GM15510 (cell line): Measurements from ENCODE around the gene KL.

Experiments
- POLR2A ChIP-seq: IDR thresholded peaks from 3 replicates; pipeline ENCODE4 v1.6.1; 2011; ENCODE audit warnings: borderline replicate concordance; ENCODE audit not compliant: insufficient read length; ENCODE audit errors: extremely low read depth

KL gene

DNA sequence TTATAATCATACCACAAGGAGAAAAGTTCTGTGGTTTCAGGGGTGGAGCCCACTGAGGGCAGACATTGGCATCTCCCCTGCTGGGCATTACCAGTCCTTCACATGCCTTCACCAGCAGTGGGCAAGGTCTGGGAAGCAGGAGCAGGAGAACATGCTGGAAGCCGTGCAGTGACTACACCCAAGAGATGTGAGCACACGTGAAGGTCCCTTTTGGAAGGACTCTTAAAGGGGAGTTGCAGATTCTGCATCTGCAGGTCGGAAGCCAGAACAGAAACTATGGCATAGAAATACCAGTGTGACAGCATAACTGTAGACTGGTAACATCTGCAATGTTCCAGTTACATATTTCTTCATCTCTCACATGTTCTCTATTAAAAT lies 26.9 kb upstream of the KL start:
- no peak for TF ChIP-seq POLR2A

DNA sequence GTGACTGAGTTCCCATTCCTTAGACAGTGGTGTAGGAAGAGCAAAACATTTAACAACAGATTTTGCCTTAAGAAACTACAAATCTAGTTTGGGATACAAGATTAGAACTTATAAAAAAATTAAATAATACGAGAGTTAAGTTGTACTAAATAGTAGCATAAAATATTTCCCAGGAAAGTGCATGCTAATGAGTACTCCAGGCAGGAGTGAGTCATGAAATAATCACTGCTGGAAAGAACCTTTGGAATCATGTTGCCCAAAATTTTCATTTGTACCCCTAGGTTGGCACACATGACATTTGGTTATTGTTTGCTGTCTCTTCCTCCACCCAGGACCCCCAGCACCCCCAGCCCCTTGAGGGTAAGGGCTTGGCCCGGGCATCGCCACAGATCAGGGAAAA lies 26.3 kb upstream of the KL start:
- no peak for TF ChIP-seq POLR2A

DNA sequence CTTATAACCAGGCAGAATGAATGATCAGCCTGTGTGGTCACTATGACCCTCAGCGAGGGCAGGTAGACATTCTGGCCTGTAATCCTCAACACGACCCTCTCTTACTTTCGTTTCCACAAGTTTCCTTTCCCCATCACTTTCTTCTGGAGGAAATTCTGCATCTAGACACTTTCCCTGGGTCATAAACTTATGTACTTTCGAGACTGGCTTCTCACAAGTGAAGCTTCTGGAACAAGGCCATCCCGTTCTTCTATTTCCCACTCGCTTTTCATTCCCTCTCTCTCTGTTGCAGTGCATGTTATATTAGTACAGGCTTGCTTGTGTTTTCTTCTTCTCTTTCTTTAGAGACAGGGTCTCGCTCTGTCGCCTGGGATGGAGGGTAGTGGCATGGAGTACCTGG lies 23.1 kb upstream of the KL start:
- no peak for TF ChIP-seq POLR2A

DNA sequence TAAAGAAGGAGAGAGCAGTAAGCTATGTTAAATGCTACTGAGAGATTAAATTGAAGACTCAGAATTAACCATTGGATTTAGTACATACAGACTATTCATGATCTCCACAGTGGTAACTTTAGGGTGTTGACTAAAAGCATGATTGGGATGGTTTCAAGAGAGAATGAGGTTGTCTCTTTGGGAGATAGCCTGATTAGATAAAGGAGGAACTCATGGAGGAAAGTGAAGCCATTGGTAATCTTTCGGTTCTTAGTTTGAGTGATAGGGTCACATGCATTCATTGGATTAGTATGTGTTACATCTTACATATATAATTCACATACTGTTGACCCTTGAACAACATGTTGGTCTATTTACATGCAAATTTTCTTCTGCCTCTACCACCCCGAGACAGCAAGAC lies 18.8 kb upstream of the KL start:
- TF ChIP-seq POLR2A: no peak

DNA sequence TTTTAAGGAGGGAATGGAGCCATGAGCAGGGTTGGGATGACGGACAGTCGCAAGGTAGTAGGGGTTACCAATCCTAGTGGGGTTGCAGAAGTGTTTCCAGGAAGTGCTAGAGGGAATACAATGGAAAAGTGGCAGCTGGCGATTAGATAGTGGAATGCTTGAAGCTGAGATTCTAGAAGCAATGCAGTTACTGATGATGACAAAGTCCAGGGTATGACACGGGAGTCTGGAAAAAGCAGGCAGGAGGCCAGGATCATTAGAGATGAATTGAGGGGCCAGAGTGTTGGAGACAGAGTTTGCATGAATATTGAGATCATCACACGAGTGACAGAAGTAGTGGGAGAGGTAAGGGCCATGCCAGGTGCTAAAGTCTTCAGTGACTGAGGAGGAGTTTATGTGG lies 17.3 kb upstream of the KL start:
- TF ChIP-seq POLR2A: no peak

DNA sequence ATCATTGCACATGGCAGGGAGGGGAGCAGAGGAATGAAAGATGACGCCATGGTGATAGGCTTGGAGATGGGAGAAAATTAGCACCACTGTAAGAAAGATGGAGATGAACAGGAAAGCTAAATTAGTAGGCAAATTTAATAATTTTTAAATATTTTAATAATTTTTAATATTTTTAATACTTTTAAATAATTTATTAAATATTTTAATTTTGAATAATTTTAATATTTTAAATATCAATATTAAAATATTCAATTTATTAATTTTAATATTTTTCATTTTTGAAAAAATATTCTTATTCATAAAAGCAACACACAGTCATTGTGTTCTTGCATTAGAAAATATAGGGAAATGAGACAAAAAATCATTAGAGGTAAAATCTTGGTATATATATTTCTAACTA lies 15.9 kb upstream of the KL start:
- no peak for TF ChIP-seq POLR2A

DNA sequence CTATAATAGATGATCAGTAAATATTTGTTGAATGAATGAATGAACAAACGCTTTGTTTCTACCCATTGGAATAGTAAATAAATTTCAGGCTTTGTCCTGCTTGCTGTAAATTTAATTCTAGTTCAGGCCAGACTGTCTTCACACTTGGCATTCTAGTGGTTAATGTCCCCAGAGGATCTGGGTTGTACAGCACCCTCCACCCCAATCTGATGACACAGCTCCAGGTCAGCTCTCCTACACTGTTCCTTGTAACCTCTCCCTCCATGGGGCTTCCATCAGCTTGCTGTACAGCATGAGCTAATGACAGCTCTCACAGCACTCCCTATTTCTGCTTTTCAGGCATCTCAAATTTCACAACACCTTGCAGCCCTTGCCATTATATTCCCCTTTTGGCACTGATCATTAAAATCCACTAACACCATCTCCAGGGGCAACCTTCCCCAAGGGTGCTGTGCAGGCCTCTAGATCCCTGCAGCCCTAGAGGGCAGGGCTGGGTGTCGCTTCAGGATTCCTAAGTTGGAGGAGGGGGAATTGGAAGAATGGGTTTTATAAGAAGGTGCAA lies 12.7 kb upstream of the KL start:
- TF ChIP-seq POLR2A: no peak

DNA sequence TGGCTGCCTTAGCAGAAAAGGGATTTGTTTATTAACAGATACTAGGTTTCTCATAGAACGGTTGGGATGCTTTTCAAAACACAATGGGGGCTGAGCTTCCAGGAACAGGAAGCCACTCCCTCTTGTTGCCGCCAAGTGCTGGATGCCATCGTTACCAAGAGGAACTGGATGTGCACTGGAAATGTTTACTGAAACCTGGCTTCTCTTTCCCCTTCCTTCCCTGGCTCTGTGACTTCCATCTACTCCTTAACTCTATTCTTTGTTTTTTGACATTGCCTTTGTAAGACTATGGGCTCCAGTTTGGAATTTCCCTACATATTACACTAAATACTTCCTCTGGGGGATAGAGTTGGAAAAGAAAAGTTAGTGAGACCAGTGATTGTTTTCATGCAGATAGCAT lies 11.7 kb upstream of the KL start:
- TF ChIP-seq POLR2A: no peak

DNA sequence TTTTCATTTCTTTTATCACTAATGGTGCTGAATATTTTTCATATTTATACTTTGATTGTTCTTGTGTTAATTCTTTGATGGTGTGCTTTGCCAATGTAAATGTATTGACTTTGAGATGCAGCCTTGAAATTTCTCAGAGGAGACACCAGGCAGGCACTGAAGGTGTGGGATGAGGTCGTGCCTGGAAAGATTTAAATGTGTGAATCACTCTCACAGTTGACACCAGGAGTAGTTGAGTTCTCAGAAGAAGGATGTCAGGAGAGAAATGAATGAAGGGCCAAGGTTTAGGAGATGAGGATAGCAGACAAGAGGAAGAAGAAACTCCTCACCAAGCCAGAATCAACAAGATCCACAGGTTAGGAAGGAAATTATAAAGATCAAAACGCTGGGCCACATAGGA lies 10.1 kb upstream of the KL start:
- no peak for TF ChIP-seq POLR2A

DNA sequence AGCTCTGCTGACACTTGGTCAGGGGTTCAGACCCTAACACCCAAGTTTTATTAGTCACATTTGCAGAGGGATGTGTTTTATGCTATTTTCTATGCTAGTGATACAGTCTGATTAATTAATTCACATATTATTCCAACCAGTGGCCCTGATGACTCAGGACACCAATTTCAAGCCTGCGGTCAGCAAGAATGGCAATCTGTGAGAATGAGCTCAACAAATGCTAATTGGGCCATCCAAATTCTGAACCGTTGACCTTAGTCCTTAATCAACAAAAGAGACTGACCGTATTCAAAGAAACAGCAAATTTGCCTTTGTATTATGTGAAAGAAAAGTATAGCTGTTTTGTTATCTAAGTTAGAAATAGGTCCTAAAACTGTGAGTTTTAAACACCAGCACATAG lies 9.6 kb upstream of the KL start:
- TF ChIP-seq POLR2A: no peak

DNA sequence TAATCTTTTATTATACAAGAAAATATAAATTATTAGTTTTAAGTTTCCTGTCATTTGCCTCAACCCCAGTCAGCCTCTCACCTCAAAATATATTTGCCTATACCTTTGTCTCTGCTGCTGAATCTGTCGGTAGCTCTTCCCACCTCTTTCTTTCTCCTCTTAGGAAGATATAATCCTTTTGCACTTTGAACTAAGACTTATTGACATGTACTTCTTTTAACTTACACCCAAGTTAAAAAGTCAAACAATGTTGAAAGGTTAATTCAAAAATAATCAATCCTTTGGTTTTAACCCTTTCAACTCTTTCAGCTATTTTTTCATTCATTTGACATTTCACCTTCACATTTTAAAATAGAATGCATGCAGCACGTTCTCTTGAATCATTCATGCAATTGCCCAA lies 9.0 kb upstream of the KL start:
- no peak for TF ChIP-seq POLR2A

DNA sequence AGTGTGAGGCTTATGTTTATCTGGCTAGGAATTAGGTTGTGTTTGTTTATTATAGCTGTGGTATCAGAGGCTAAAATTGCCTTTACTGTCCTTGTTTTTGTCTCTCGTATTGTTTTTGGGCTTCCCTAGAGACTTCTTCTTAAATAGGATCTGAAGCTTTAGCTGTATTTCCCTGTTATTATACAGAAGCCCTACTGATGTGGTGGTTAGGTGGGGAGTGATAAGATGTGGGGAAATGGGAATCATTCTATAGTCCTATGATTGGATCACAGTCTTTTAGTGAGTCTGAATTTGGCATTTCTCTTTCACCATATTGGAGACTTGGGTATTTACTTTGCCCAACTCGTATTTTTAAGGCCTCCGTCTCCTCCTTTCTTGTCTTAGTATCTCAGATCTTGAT lies 8.3 kb upstream of the KL start:
- no peak for TF ChIP-seq POLR2A

DNA sequence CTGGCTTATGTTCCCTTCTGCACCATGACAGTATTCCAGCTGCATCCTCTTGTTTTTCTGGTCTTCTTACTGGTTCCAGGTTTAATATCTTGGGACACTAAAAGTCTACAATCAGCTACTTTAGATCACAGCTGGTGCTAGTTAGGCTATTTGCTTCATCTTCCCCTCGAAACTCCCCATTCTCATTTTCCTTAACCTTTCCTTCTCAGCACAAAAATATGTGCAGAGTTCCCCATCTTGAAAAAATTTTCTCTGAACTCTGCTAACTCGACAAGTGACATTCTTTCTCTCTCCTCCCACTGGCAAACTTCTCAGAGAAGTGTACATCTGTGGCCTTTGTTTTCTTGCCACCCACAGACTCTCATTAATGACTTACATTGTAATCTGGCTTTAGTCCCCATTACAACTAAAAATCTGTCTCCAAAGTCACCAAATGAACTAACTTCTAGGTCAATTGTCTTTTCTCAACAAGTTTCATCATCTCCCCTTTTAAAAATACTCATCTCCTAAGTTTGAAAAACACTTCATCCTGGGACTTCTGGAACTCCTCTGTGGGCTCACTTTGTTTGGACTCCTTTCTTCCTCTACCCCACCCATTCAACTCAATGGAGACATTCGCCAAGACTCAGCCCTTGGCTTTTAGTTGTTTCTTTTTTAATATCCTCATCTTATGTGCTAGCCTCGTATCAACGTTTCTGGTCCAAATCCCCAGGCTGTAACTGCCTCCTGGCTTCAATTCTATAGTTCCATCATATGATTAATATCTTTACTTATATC lies 7.1 kb upstream of the KL start:
- TF ChIP-seq POLR2A: no peak

DNA sequence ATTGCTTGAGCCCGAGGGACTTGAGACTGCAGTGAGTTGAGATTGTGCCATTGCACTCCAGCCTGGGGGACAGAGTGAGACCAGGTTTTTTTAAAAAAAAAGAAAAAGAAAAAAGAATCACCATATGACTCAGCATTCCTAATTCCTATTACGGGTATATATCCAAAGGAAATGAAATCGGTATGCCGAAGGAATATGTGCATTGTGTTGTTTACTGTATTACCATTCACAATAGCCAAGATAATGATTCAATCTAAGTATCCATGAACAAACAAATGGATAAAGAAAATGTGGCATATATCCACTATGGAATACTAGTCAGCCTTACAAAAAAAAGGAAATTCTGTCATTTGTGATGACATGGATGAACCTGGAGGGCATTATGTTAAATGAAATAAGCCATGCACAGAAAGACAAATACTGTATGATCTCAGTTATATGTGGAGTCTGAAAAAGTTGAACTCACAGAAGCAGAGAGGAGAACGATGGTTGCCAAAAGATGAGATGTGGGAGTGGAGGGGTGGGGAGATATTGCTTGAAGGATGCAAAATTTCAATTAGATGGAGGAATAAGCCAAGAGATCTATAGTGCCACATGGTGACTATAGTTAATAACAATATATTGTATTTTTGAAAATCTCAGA lies 4.3 kb upstream of the KL start:
- no peak for TF ChIP-seq POLR2A

DNA sequence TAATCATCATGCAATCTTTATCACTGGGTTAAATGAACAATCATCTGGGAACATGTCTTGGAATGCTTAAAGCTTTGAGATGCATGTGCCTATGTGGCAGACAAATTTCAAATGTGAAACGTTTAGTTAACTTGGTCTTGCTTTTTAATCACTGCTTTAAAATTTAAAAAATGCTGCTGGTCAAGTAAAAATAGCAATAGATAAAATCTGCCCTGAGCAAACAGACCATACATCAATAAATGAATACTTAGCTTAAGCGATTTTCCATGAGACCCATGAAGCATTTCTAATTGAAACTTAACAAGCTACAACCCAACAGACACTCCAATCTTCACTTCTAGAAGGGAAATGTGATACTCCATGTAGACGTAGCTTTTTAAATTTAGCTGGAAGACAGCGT lies 1.9 kb upstream of the KL start:
- TF ChIP-seq POLR2A: no peak

DNA sequence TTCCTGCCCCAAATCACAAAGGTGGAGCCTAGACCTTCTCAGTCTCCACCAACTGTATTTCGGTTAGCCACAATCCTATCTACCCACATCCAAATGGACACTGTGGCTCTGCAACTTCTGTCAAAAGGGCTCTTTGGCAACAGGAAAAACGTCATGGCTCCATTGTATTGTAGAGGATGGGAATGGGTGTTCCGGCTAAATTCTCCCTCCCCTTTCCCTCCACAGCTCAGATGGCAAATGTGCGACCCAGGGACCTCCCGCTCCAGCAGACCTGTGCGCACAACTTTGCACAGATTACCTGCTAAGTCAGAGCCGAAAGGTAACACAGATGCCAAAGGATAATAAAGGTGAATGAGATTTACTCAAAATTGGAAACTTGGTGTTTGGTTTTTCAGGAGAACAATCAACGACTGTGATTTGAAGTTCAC lies 968 bp upstream of the KL start:
- TF ChIP-seq POLR2A: no peak
